ENCODE data around the gene SYPL2.

DNA sequence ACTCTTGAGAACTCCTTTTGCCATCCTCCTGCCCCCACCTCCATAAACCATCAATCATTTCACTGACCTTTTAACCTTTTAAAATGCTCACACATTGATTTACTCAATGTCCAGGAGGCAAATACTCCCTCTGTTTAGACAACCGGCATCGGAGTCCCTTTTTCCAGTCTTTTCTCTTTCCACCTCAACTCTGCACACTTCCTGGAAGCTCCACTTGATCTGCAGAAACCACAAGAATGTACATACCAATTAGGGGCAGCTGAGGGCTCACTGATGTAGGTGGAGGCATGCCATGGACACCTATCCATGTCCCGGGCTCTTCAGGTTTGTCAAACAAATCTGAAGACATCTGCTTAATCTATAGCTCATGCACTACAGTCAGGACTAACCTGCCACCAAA is 48.5 kb downstream of the SYPL2 start:
- no peak for TF ChIP-seq POLR2A (IDR thresholded peaks at IDR 0.05; ENCODE audit: low read length)
- TF ChIP-seq GATA1 (IDR thresholded peaks at IDR 0.05; ENCODE audit: low read depth, low read length) = no peak
